Loucy (cell line): ENCODE results near the gene FZD1.

Source experiments
- H2AFZ ChIP-seq: fragments of 200-600 bp; sonication (generic); 2 replicates; pipeline ENCODE4 v1.6.0; 2016; ENCODE audit warnings: antibody characterized with exemption, mild to moderate bottlenecking, low read length, moderate library complexity
- H3F3A ChIP-seq: fragments of 200-600 bp; 2 replicates; pipeline ENCODE4 v1.6.0; 2016; ENCODE audit warnings: antibody characterized with exemption, low read depth, mild to moderate bottlenecking
- H3K27me3 ChIP-seq: fragments of 200-600 bp; sonication (generic); 2 replicates; pipeline ENCODE4 v1.6.1; 2014; ENCODE audit warnings: low read length, mild to moderate bottlenecking; ENCODE audit not compliant: insufficient read depth, poor library complexity, severe bottlenecking
- H3K36me3 ChIP-seq: fragments of 200-600 bp; sonication (generic); 2 replicates; pipeline ENCODE4 v1.6.1; 2016; ENCODE audit warnings: low read length; ENCODE audit not compliant: insufficient read depth
- H3K4me1 ChIP-seq: fragments of 200-600 bp; sonication (generic); 2 replicates; pipeline ENCODE4 v1.5.1; 2014; ENCODE audit warnings: low read length, mild to moderate bottlenecking; ENCODE audit not compliant: insufficient read depth, poor library complexity, severe bottlenecking
- H3K4me2 ChIP-seq: fragments of 200-600 bp; sonication (generic); 2 replicates; pipeline ENCODE4 v1.6.0; 2014; ENCODE audit warnings: antibody characterized with exemption, low read length, low read depth, mild to moderate bottlenecking; ENCODE audit not compliant: poor library complexity, severe bottlenecking
- H3K4me3 ChIP-seq: fragments of 200-600 bp; sonication (generic); 2 replicates; pipeline ENCODE4 v1.5.1; 2014; ENCODE audit warnings: low read length, mild to moderate bottlenecking, mixed read lengths; ENCODE audit not compliant: poor library complexity, severe bottlenecking
- H3K79me2 ChIP-seq: fragments of 200-600 bp; sonication (generic); 2 replicates; pipeline ENCODE4 v1.6.1; 2014; ENCODE audit warnings: low read length; ENCODE audit not compliant: insufficient read depth
- H3K9ac ChIP-seq: fragments of 200-600 bp; sonication (generic); 2 replicates; pipeline ENCODE4 v1.6.0; 2014; ENCODE audit warnings: mild to moderate bottlenecking, low read depth, low read length, moderate library complexity; ENCODE audit not compliant: poor library complexity, severe bottlenecking
- H3K9me2 ChIP-seq: fragments of 200-600 bp; sonication (generic); replicated peaks from 2 replicates; pipeline ENCODE4 v1.6.1; 2016; ENCODE audit warnings: low read depth, low read length, mixed read lengths
- H3K9me3 ChIP-seq: fragments of 200-600 bp; sonication (generic); 2 replicates; pipeline ENCODE4 v1.6.1; 2014; ENCODE audit warnings: mild to moderate bottlenecking, antibody characterized with exemption, low read length, low read depth; ENCODE audit not compliant: insufficient read depth
- H4K20me1 ChIP-seq: fragments of 200-600 bp; sonication (generic); 2 replicates; pipeline ENCODE4 v1.6.0; 2014; ENCODE audit warnings: antibody characterized with exemption, low read length, mild to moderate bottlenecking; ENCODE audit not compliant: insufficient read depth, poor library complexity, severe bottlenecking
- CTCF ChIP-seq: fragments of 200-600 bp; sonication (generic); conservative IDR thresholded peaks from 2 replicates; pipeline ENCODE4 v1.5.1; 2014; ENCODE audit warnings: mild to moderate bottlenecking, antibody characterized with exemption, low read length
- EZH2phosphoT487 ChIP-seq: fragments of 200-600 bp; IDR thresholded peaks from 2 replicates; pipeline ENCODE4 v1.6.1; 2018; ENCODE audit warnings: antibody characterized with exemption, mild to moderate bottlenecking, moderate library complexity, borderline replicate concordance

The FZD1 gene

GRCh38 chr7:91310830-91311460, 46.7 kb downstream of the FZD1 start:
- Histone ChIP-seq H3F3A (no peaks in the 10 kb centered on the region), H3K4me1 (no peaks in the 10 kb centered on the region), H3K36me3 (no peaks in the 10 kb centered on the region), H4K20me1 (no peaks in the 10 kb centered on the region), H3K9me2 (no peaks in the 10 kb centered on the region), H3K4me2 (no peak overlapping the region), H3K4me3 (no peak overlapping the region), H3K27me3 (no peaks in the 10 kb centered on the region), H3K9ac (no peak overlapping the region), H3K9me3 (no peaks in the 10 kb centered on the region), H3K79me2 (no peaks in the 10 kb centered on the region), H2AFZ (no peak overlapping the region)
- TF ChIP-seq EZH2phosphoT487 = no peak
- TF ChIP-seq CTCF = no peak

- Histone ChIP-seq H3K4me2 (no peak overlapping the region), H4K20me1 (no peaks in the 10 kb centered on the region)
Observed at GRCh38 chr7:91311839-91312238, 47.6 kb downstream of the FZD1 start.

GRCh38 chr7:91313113-91313512, 48.9 kb downstream of the FZD1 start:
- H3K9me3 ChIP-seq = no peaks in the 10 kb centered on the region
- H3K4me3 ChIP-seq = no peak overlapping the region
- no peaks in the 10 kb centered on the region for H3K4me1 ChIP-seq
- no peaks in the 10 kb centered on the region for H3K9me2 ChIP-seq
- H2AFZ ChIP-seq = no peak overlapping the region
- H3K4me2 ChIP-seq = no peak overlapping the region
- H3K36me3 ChIP-seq = no peaks in the 10 kb centered on the region
- no peaks in the 10 kb centered on the region for H3K79me2 ChIP-seq
- H3K9ac ChIP-seq = no peak overlapping the region
- no peak for TF ChIP-seq CTCF
- no peak for TF ChIP-seq EZH2phosphoT487
- no peaks in the 10 kb centered on the region for H3F3A ChIP-seq
- H3K27me3 ChIP-seq = no peaks in the 10 kb centered on the region
- H4K20me1 ChIP-seq = no peaks in the 10 kb centered on the region

More at GRCh38 chr7:91311839-91312238, 47.6 kb downstream of the FZD1 start:
- Histone ChIP-seq H3K4me1 (no peaks in the 10 kb centered on the region), H3K9ac (no peak overlapping the region), H3K9me3 (no peaks in the 10 kb centered on the region), H3K79me2 (no peaks in the 10 kb centered on the region), H3K9me2 (no peaks in the 10 kb centered on the region), H2AFZ (no peak overlapping the region), H3F3A (no peaks in the 10 kb centered on the region), H3K36me3 (no peaks in the 10 kb centered on the region), H3K27me3 (no peaks in the 10 kb centered on the region), H3K4me3 (no peak overlapping the region)
- no peak for TF ChIP-seq EZH2phosphoT487
- no peak for TF ChIP-seq CTCF
